H1 (cell line): Measurements from ENCODE around the gene POLD4. TPM values are rescaled to one million over a fixed set of nuclear protein-coding genes. Genes with fewer than 3 reads are reported as not detected.

Experiments used
- CTCF ChIA-PET: fragments of 300-600 bp; sonication (Branson Sonifier 250); formaldehyde crosslinking; loops from one replicate; lab custom pipeline; 2021; ENCODE audit not compliant: partially characterized antibody; lab: Charles Lee
- POLR2A ChIA-PET: fragments of 300-600 bp; sonication (Branson Sonifier 250); formaldehyde crosslinking; loops from one replicate; lab custom pipeline; 2021; ENCODE audit warnings: inconsistent platforms; ENCODE audit not compliant: partially characterized antibody; lab: Charles Lee
- DNase-seq, 2 experiments: peaks; one replicate each; pipeline versions ENCODE4 v3.0.0 to v3.0.0-alpha.2; 2010 to 2022; ENCODE audit warnings: low spot score in 2 of 2, low read depth in 1 of 2, mixed read lengths in 1 of 2
- FAIRE-seq: peaks from 2 replicates; lab custom pipeline; 2011; peaks lifted over from hg19 to GRCh38; lab: Jason Lieb, UNC
- H2AFZ ChIP-seq: 2 replicates; pipeline ENCODE4 v1.8.1; 2012; ENCODE audit warnings: low read length, inconsistent platforms
- H2AK5ac ChIP-seq: 2 replicates; pipeline ENCODE4 v1.6.1; 2013; ENCODE audit warnings: low read depth, low read length
- H2BK120ac ChIP-seq: replicated peaks from 2 replicates; pipeline ENCODE3; 2013; ENCODE audit warnings: low read depth, low read length, inconsistent platforms
- H2BK12ac ChIP-seq: 2 replicates; pipeline ENCODE4 v1.6.1; 2013; ENCODE audit warnings: low read depth, low read length
- H2BK15ac ChIP-seq: 2 replicates; pipeline ENCODE4 v1.6.1; 2013; ENCODE audit warnings: low read length
- H2BK20ac ChIP-seq: 2 replicates; pipeline ENCODE4 v1.6.1; 2013; ENCODE audit warnings: low read length
- H2BK5ac ChIP-seq: 2 replicates; pipeline ENCODE4 v1.6.1; 2013; ENCODE audit warnings: low read depth, low read length
- H3K14ac ChIP-seq: 2 replicates; pipeline ENCODE4 v1.6.1; 2013; ENCODE audit warnings: inconsistent platforms; ENCODE audit not compliant: insufficient read length
- H3K18ac ChIP-seq: 2 replicates; pipeline ENCODE4 v1.6.1; 2013; ENCODE audit warnings: low read length; ENCODE audit errors: extremely low read depth
- H3K23ac ChIP-seq: 2 replicates; pipeline ENCODE4 v1.6.1; 2013; ENCODE audit warnings: inconsistent platforms; ENCODE audit not compliant: insufficient read length
- H3K23me2 ChIP-seq: 2 replicates; pipeline ENCODE4 v1.6.1; 2013; ENCODE audit warnings: low read depth, low read length
- H3K27ac ChIP-seq: 2 replicates; pipeline ENCODE4 v1.6.1; 2011; ENCODE audit warnings: low read depth, low read length, inconsistent platforms
- H3K27me3 ChIP-seq, 4 experiments: replicated peaks in 1 of 4; 1 replicate in 1 of 4; 2 replicates in 3 of 4; pipeline versions ENCODE4 v1.6.1 to v1.8.1; 2011 to 2013; ENCODE audit warnings: low read length in 3 of 4, mild to moderate bottlenecking in 3 of 4, inconsistent platforms in 2 of 4, mixed read lengths in 2 of 4, moderate library complexity in 1 of 4; ENCODE audit not compliant: control insufficient read depth in 3 of 4, insufficient read depth in 3 of 4; ENCODE audit errors: extremely low read depth in 1 of 4
- H3K36me3 ChIP-seq, 4 experiments: 2 replicates each; pipeline versions ENCODE4 v1.6.1 to v1.8.1; 2011 to 2013; ENCODE audit warnings: mild to moderate bottlenecking in 4 of 4, low read length in 3 of 4, moderate library complexity in 2 of 4, control low read depth in 1 of 4, inconsistent platforms in 1 of 4; ENCODE audit not compliant: insufficient read depth in 4 of 4, control insufficient read depth in 2 of 4
- H3K4ac ChIP-seq: replicated peaks from 2 replicates; pipeline ENCODE3; 2013; ENCODE audit warnings: low read length, low read depth, mixed read lengths, inconsistent platforms; ENCODE audit not compliant: insufficient read length
- H3K4me1 ChIP-seq, 4 experiments: replicated peaks in 1 of 4; 1 replicate in 1 of 4; 2 replicates in 3 of 4; pipeline versions ENCODE4 v1.6.1 to v1.8.1; 2011 to 2013; ENCODE audit warnings: low read length in 3 of 4, inconsistent platforms in 2 of 4, mixed read lengths in 1 of 4; ENCODE audit not compliant: insufficient read depth in 4 of 4, control insufficient read depth in 3 of 4
- H3K4me2 ChIP-seq, 2 experiments: 2 replicates each; pipeline versions ENCODE4 v1.6.1 to v1.8.1; 2011 to 2013; ENCODE audit warnings: low read depth in 2 of 2, low read length in 2 of 2, control low read depth in 1 of 2, inconsistent platforms in 1 of 2, mild to moderate bottlenecking in 1 of 2; ENCODE audit not compliant: insufficient read depth in 1 of 2
- H3K4me3 ChIP-seq, 4 experiments: fragments of 200-600, 300-600 bp in 1 of 4; sonication (generic), shearing (Covaris generic), sonication (Bioruptor Twin) in 1 of 4; 2 replicates each; pipeline versions ENCODE4 v1.5.1 to v1.8.1; 2011 to 2016; ENCODE audit warnings: low read length in 4 of 4, low read depth in 3 of 4, control low read depth in 2 of 4, inconsistent platforms in 2 of 4, mild to moderate bottlenecking in 2 of 4, mixed read lengths in 1 of 4, moderate library complexity in 1 of 4; ENCODE audit not compliant: insufficient read depth in 2 of 4; ENCODE audit errors: extremely low read depth in 1 of 4
- H3K56ac ChIP-seq: replicated peaks from 2 replicates; pipeline ENCODE3; 2013; ENCODE audit warnings: low read depth, mild to moderate bottlenecking, mixed read lengths, low read length, inconsistent platforms; ENCODE audit not compliant: insufficient read length
- H3K79me1 ChIP-seq: 2 replicates; pipeline ENCODE4 v1.6.1; 2013; ENCODE audit warnings: low read depth, low read length, control low read depth
- H3K79me2 ChIP-seq, 2 experiments: 2 replicates each; pipeline versions ENCODE4 v1.6.1 to v1.8.1; 2012 to 2013; ENCODE audit warnings: low read length in 2 of 2, mild to moderate bottlenecking in 2 of 2, inconsistent platforms in 1 of 2; ENCODE audit not compliant: insufficient read depth in 2 of 2, control insufficient read depth in 1 of 2
- H3K9ac ChIP-seq, 4 experiments: replicated peaks in 1 of 4; 1 replicate in 1 of 4; 2 replicates in 3 of 4; pipeline versions ENCODE4 v1.6.1 to v1.8.1; 2011 to 2013; ENCODE audit warnings: low read depth in 3 of 4, low read length in 3 of 4, control low read depth in 2 of 4, mild to moderate bottlenecking in 2 of 4, moderate library complexity in 2 of 4, inconsistent platforms in 1 of 4; ENCODE audit errors: extremely low read depth in 1 of 4
- H3K9me3 ChIP-seq, 2 experiments: 2 replicates each; pipeline versions ENCODE4 v1.6.1 to v1.8.1; 2012 to 2013; ENCODE audit warnings: mild to moderate bottlenecking in 2 of 2, moderate library complexity in 2 of 2, control low read depth in 1 of 2, inconsistent platforms in 1 of 2, low read depth in 1 of 2, low read length in 1 of 2, mixed read lengths in 1 of 2; ENCODE audit not compliant: insufficient read depth in 2 of 2
- H4K20me1 ChIP-seq, 2 experiments: replicated peaks in 1 of 2; 2 replicates each; pipeline versions ENCODE3 to v1.8.1; 2011 to 2013; ENCODE audit warnings: inconsistent platforms in 2 of 2, low read length in 2 of 2, mild to moderate bottlenecking in 1 of 2; ENCODE audit not compliant: insufficient read depth in 2 of 2, control insufficient read depth in 1 of 2
- H4K5ac ChIP-seq: 2 replicates; pipeline ENCODE4 v1.6.1; 2013; ENCODE audit warnings: low read length, low read depth, mixed read lengths, inconsistent platforms; ENCODE audit not compliant: insufficient read length
- H4K8ac ChIP-seq: 2 replicates; pipeline ENCODE4 v1.8.0; 2013; ENCODE audit warnings: mild to moderate bottlenecking, moderate library complexity, low read length, inconsistent platforms; ENCODE audit not compliant: insufficient read depth; ENCODE audit errors: extremely low read depth
- H4K91ac ChIP-seq: replicated peaks from 2 replicates; pipeline ENCODE3; 2013; ENCODE audit warnings: low read length, mixed read lengths, inconsistent platforms; ENCODE audit not compliant: insufficient read length
- ASH2L ChIP-seq: fragments of 200-600, 300-600 bp; sonication (generic); IDR thresholded peaks from one replicate; pipeline ENCODE4 v1.7.1; 2017; ENCODE audit warnings: low read length
- CTBP2 ChIP-seq: IDR thresholded peaks from 2 replicates; pipeline ENCODE4 v1.7.0; 2011; ENCODE audit warnings: borderline replicate concordance, mild to moderate bottlenecking, moderate library complexity, mixed read lengths, low read length; ENCODE audit not compliant: insufficient read depth, insufficient read length
- FOSL1 ChIP-seq: IDR thresholded peaks from 2 replicates; pipeline ENCODE4 v1.6.1; 2011; ENCODE audit warnings: mild to moderate bottlenecking, low read depth, low read length, moderate library complexity; ENCODE audit not compliant: insufficient read depth
- WGBS, 2 experiments: shearing (Covaris generic) in 1 of 2; methylation state at CpG; one replicate each; pipeline versions ENCODE4 v1.1.6 to v1.1.7; 2013 to 2015; ENCODE audit warnings: low lambda C conversion rate in 2 of 2, mixed read lengths in 2 of 2, inconsistent platforms in 1 of 2, low coverage in 1 of 2, missing lambda C conversion rate in 1 of 2; ENCODE audit not compliant: insufficient replicate concordance in 2 of 2, insufficient coverage in 1 of 2, insufficient read length in 1 of 2; ENCODE audit errors: extremely low coverage in 1 of 2, missing lambda C conversion rate in 1 of 2; 5-methylcytosine and 5-hydroxymethylcytosine counted together
- polyA plus RNA-seq, 7 experiments: library from polyadenylated mRNA; depleted of rRNA in 3 of 7; stranded (reverse) in 5 of 7; unstranded in 2 of 7; fragments of >200 nt in 5 of 7; fragments of 200-250 nt in 2 of 7; gene quantifications; 1 replicate in 5 of 7; 2 replicates in 1 of 7; 4 replicates in 1 of 7; pipeline versions ENCODE4 v1.2.1 to v1.2.3, GENCODE V29; 2011 to 2013; ENCODE audit warnings: missing spikeins in 2 of 7, mixed read lengths in 2 of 7
- total RNA-seq: library from RNA; stranded (reverse); fragmentation: NEBNext Ultra II Directional; extraction: Animal tissue kit (Norgen Biotek cat#: 25700); gene quantifications from 2 replicates; pipeline ENCODE4 v1.2.1, GENCODE V29; 2021
- TF ChIP-seq, protein P1 (sequence below): IDR thresholded peaks from 2 replicates; pipeline ENCODE4 v1.6.1; 2012; ENCODE audit warnings: inconsistent platforms
- TF ChIP-seq, protein P2 (sequence below): IDR thresholded peaks from 2 replicates; pipeline ENCODE4 v1.6.1; 2012; ENCODE audit warnings: low read length, inconsistent platforms

The POLD4 gene
- total and polyA plus RNA-seq, 2 of the 8 experiments (the other 6 are each of a cell fraction or from before 2014, with no cell fraction given), result 21.2 to 46.7 TPM

DNA sequence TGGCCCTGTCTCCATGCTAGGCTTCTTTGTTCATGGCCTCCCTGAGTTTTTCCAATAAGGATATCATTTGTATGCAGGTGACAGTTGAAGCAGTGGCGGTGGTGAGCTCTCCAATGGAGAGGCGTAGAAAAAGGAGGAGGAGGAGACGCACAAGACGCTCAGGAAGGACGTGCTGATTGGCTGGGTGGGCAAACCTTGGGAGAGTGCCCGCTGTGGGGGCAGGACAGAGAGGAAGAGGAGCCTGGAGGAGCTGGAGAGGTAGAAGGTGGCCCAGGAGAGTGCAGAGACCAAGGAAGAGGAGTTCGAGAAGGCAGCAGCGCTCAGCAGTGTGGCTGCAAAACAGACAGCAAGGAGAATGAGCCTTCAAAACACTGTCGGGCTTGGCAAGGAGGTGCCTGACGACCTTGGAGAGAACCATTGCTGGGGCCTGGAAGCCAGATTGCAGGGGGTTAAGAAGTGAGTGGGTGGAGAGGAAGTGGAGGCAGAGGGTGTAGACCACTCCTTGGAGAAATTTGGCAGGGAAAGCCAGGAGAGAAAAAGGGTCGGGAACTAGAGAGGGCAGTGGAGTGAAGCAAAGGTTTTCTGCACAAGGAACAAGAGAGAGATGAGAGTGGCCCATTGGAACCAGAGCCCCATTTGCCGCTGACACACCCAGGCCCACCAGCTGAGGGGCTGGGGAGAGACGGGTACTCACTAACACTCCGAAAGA is 12.5 kb upstream of the POLD4 start:
- Histone ChIP-seq H3K79me1 (no peaks in the 10 kb centered on the region), H2BK12ac (no peak overlapping the region), H3K27me3 (peaks cover 0 to 18% (median 13%) of the 10 kb centered on the region in 4 experiments; a peak in 5 of 7 replicates), H3K79me2 (no peaks in the 10 kb centered on the region), H3K23ac (no peak overlapping the region), H2BK15ac (peak overlapping the region; percentile 72; the same call in 1 of the 2 replicates), H2AK5ac (no peak overlapping the region), H3K9me3 (no peaks in the 10 kb centered on the region), H4K20me1 (peaks cover 0 to under 1% of the 10 kb centered on the region in 2 experiments), H3K4me3 (no peak overlapping the region), H3K4me2 (peak overlapping the region; percentile 26 to 28; a peak in 2 of 4 replicates), H3K56ac (no peak overlapping the region), H3K18ac (no peak overlapping the region), H4K5ac (no peak overlapping the region), H4K8ac (no peak overlapping the region), H3K23me2 (no peaks in the 10 kb centered on the region; the same call in 1 of the 2 replicates), H2BK120ac (no peak overlapping the region), H3K14ac (no peak overlapping the region), H2AFZ (no peak overlapping the region), H3K36me3 (no peaks in the 10 kb centered on the region), H3K9ac (no peak overlapping the region), H3K4ac (no peak overlapping the region), H2BK20ac (no peak overlapping the region), H3K4me1 (peaks cover 0 to 16% (median 8%) of the 10 kb centered on the region in 4 experiments; a peak in 6 of 7 replicates), H2BK5ac (no peak overlapping the region), H4K91ac (no peak overlapping the region), H3K27ac (no peak overlapping the region)
- POLR2A ChIA-PET, result interaction anchor here (0.5 to 4.1 kb wide), 7 partner anchors 8 to 41 kb away, joined by 3 to 16 read pairs (median 3); partner anchors contain the start of genes CLCF1 and POLD4
- no peak for FAIRE-seq
- CTCF ChIA-PET, result interaction anchor here (2.5 to 34.8 kb wide), 3 partner anchors 8 to 20 kb away, joined by 12 to 1305 read pairs (median 1305); partner anchors contain the start of genes CLCF1, POLD4 and RAD9A
- WGBS, 2 experiments, result 65% methylated on average over 14 of the region's 14 CpGs; no CpG with 5 or more reads in 1 of the 2 experiments
- no peak for DNase-seq
- TF ChIP-seq FOSL1, result no peak
- no peak for TF ChIP-seq ASH2L
- TF ChIP-seq CTBP2, result no peak
- TF ChIP-seq, protein P1, sequence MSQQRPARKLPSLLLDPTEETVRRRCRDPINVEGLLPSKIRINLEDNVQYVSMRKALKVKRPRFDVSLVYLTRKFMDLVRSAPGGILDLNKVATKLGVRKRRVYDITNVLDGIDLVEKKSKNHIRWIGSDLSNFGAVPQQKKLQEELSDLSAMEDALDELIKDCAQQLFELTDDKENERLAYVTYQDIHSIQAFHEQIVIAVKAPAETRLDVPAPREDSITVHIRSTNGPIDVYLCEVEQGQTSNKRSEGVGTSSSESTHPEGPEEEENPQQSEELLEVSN, result no peak
- TF ChIP-seq, protein P2, sequence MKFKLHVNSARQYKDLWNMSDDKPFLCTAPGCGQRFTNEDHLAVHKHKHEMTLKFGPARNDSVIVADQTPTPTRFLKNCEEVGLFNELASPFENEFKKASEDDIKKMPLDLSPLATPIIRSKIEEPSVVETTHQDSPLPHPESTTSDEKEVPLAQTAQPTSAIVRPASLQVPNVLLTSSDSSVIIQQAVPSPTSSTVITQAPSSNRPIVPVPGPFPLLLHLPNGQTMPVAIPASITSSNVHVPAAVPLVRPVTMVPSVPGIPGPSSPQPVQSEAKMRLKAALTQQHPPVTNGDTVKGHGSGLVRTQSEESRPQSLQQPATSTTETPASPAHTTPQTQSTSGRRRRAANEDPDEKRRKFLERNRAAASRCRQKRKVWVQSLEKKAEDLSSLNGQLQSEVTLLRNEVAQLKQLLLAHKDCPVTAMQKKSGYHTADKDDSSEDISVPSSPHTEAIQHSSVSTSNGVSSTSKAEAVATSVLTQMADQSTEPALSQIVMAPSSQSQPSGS, result no peak
